ENCODE data around the gene LIMCH1.
"Not testable (repeated sequence)": the region's sequence is repeated elsewhere in the genome, so short reads cannot be mapped to it uniquely, and the experiment has no call there.

The LIMCH1 gene

DNA sequence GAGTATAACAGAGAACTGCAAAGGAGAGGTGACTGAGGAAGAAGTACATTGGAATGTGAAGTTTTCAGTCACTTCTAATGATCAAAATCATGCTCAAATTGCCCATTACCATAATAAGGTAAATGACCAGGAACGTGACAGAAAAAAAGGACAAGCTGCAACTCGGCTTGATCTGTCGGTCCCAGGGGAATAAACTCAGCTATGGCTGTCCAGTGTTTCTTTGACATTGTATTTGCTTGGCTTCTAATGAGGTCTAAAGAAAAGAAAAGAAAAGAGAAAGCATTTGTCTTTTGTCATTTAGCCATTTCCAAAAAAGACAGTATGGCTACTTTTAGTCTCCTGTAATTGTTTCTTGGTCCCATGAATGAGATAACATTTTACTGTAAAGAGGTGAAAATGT, 185.3 kb downstream of the LIMCH1 start:
- no peak for DNase-seq (ENCODE audit: low read depth, low spot score)

DNA sequence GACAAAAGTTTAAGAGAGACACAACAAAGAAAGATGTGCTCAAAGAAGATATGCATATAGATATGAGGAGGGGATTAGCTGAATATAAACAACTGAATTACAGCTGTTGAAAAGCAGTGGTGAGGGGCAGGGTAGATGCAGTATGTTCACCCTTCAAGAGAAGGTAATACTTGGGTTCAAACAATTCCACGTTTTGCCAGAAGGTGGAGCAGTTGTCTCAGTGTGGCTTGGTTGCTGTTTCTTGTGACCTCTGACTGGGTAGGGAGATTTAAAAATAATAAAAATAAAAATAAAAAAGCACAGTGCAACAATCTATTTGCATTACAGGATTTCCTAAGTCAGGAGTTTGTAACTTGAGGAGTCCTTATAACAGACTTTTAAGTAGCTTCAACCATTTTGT, 187.3 kb downstream of the LIMCH1 start:
- no peak for DNase-seq (ENCODE audit: low read depth, low spot score)

DNA sequence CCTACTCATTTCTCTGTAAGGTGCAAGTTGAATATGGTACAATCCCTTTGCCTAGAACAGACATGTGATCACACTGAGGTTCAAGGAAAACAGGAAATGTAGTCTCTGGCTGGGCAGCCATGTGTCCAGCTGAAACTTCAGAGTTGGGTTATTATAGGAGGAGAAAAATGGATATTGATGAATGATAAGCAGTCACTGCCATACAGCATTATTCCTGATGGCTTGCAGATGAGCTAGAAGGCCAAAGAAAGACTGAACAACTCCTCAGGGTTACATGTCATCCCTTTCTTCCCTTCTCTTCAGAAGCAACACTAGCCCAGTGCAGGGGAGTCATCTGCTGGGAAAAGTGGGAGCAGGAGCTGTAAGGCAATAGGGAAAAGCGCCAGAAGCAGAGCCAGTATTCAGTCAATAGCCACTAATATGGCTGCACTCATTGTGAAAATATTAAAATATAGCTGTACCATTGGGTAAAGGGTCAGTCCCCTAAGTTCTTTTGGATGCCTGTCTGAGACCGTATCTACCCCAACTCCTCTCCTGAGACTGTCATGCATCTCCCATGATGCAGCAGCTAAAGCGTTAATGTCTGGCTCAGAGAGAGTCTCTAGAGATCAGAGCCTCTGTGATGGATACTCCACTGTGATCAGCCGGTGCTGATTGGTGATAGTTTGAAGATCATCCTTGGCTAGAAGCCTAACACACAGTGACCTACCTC, 190.1 kb downstream of the LIMCH1 start:
- no peak for DNase-seq (ENCODE audit: low read depth, low spot score)

DNA sequence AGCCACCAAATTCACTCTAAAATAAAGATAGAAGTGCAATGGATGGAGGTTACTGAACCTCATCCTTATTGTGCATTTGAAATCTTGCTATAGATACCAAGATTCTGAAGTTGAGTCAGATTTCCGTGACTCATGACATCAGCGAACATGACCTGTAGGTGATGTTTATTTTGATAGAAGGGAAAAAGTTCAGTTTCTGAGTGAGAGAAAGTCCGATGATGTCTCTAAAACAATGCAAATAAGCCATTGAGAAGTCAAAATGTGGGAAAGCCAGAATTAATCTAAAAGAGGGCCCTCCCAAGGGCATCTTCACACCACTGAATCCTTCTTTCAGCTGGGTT, 190.6 kb downstream of the LIMCH1 start:
- DNase-seq (ENCODE audit: low read depth, low spot score), result no peak

DNA sequence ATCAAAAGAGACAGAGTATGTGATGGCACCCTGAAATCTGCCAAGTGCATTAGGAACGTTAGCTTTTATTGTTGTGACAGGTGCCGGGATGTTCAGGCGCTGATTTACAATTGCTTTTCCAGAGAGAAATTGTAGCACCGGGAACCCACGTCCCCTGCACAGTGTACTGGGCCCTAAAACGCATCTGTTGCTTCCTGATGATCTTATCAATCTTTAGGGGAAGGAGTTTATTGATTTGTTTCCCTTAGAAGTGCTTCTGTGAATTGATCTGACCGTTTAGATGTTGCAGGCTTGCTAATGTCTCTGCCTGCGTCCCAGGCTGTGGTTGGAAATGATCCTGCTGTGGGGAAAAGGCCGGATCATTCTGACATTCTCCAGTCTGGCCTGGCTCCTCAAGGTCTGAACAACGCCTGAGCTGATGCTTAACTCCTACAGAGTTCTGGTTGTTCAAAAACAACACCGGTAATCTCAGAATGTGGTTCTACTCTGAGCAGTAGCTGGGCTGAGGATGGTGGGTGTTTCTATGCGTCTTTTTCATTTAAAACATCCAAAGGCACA, 193.7 kb downstream of the LIMCH1 start:
- DNase-seq (ENCODE audit: low read depth, low spot score), result no peak

DNA sequence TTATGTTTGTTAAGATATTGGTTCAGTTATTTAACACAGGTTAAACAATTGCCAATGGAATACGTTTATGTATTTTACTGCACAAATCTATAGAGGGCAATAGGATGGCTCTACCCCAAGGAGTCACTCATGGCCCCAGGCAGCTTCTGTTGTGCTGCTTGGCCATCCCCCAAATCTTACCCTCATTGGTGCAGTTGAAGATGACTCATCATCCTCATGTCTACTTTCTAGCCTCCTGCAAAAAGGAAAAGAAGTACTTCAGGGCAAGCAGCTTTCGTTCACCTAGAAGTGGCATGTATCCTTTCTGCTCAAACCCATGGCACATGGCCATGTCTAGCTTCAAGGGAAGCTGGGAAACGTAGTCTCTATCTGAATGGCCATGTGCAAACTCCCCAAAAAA, 196.4 kb downstream of the LIMCH1 start:
- no peak for DNase-seq (ENCODE audit: low read depth, low spot score)

DNA sequence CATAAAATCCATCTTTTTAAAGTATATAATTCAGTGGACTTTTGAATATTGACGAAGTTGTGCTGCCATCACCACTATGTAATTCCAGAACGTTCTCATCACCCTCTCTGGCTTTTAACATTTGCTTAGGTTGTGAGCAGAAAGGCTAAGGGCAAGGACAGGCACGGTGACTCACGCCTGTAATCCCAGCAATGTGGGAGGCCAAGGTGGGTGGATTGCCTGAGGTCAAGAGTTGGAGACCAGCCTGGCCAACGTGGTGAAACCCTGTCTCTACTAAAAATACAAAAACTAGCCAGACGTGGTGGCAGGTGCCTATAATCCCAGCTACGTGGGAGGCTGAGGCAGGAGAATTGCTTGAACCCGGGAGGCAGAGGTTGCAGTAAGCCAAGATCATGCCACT, 199.5 kb downstream of the LIMCH1 start:
- DNase-seq (ENCODE audit: low read depth, low spot score), result not testable (repeated sequence)

DNA sequence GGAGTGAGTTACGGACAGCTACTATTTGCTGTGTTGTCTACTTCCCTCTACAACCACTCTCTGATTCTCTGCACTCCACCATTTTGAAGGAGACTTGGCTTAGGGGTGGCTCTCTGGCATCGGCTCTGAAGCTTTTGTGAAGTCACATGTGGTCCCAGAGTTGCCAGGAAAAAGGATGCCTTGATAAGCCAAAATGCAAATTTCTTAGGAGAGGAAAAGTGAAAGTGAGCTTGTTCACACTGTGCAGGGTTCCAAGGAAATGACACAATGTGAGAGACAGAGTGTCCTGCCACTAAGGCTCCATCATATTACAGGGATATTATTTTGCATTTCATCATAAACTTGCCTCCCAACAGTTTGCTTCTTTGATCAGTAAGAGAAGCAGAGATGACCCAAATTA, 203.4 kb downstream of the LIMCH1 start:
- DNase-seq (ENCODE audit: low read depth, low spot score), result no peak

DNA sequence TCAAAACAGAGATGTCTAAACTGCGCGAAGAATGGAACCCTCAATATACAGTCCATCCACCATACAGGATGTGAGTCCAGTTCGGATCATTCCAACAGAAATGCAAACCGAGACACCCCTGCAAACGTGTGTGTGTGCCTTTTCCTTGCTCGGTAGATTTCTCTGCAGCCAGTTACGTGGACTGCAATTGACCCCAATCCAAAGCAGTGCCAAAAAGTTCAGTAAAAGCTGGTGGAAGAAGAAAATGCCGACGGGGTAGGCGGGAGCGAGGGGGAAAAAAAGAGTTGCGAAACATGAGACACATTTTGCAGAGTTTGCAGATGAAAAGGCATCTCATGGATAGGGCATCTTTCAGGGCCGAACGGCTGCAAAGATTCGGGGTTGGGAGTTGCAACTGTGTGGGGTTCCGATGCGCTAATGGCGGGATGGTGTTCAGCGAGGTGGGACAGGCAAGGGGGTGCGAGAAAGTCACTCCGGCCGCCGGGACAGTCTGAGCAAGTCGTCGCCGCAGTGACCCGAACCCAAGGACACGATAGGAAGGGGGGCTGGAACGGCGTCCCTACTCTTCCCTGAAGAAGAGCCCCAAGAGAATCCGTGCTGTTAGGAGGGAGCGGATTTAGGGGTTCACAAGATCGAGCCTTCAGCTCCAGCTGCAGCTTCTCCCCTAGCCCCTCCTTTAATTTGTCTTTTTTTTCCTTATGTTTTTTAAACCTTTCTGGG, 206.8 kb downstream of the LIMCH1 start:
- DNase-seq (ENCODE audit: low read depth, low spot score), result no peak

DNA sequence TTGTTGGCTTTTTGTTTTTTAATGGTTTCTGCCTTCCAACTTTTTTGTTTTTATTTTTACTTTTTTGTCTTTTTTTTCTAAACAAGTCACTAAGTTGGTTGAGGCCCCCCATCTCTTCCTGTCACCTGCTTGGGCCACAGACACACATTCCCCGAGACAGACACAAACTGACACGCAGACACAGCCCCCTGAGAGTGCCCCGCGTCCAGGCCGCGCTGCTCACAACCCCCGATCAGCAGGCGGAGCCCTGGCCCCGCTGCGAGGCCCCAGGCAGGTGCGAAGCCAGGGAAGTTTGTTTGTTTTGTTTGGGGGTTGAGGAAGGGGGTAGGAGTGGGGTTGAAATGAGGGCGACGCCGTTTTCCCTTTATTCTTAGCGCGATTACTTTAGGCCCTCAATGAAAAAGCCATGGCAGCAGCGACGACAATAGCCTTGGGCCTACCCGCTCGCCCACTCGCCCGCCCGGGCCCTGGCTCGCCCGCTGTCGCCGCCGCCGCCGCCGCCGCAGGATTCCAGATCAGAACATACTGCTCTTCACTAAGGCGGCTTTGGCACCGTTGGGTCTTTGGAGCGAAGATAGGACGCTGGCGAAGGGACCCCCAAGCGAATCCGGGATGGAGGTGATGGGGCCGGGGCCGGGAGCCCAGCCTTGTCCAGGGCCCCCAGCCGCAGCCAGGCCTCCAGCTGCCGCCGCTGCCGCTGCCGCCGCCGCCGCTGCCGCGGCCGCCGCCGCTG, 207.5 kb downstream of the LIMCH1 start:
- DNase-seq (ENCODE audit: low read depth, low spot score), result no peak

DNA sequence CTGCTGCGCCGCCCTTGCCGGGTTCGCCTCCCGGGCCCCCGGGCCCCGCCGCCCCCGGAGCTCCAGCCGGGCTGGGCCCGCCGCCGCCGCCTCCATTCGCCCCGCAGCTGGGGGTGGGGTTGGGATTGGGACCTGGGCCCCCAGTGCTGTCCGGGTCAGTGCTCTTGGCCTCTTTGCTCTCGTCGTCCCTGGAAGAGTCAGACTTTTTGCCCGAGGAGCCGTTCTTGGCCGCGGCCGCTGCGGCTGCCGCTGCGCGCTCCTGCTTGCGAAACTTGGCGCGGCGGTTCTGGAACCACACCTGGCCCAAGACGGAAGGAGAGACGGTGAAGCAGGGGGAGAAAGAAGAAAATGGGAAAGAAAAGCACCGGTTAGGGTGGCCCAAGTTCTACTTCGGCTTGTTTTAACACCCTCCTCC, 208.1 kb downstream of the LIMCH1 start:
- DNase-seq (ENCODE audit: low read depth, low spot score), result no peak

DNA sequence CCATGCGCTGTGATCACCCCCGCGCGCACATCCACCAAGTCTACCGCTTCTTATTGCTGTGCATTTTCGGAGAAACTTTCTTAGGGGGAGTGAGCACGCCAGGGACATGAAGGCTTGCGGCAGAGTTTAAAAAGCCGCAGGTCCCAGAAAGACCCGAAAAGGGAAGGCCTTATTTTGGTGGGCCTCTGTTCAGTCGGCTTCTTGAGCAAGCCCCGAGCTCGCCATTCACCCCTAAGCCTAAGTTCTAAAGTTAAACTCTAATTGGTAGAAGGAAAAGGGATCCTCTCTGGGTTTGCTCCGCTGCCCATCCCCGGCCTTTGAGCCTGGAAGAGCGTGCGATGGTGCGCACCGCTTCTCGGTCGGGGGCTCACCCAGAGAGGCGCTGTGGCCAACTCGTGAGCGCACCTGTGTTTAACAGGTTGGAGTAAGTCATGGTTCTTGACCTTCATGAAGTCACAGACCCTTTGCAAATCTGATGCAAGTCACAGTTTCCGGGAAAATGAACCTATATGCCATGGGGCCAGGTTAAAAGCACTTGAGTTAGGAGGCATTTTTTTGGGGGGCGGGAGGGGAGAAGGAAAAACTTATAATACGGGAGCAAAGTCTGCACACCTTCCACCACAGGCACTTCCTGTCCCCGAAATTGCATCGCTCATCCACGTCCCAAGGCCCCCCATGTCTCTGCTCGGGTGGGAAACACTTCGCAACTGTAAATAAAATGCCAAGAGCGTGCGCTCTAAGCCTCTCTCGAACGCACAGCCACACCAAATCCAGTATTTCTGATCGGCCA, 208.7 kb downstream of the LIMCH1 start:
- no peak for DNase-seq (ENCODE audit: low read depth, low spot score)

DNA sequence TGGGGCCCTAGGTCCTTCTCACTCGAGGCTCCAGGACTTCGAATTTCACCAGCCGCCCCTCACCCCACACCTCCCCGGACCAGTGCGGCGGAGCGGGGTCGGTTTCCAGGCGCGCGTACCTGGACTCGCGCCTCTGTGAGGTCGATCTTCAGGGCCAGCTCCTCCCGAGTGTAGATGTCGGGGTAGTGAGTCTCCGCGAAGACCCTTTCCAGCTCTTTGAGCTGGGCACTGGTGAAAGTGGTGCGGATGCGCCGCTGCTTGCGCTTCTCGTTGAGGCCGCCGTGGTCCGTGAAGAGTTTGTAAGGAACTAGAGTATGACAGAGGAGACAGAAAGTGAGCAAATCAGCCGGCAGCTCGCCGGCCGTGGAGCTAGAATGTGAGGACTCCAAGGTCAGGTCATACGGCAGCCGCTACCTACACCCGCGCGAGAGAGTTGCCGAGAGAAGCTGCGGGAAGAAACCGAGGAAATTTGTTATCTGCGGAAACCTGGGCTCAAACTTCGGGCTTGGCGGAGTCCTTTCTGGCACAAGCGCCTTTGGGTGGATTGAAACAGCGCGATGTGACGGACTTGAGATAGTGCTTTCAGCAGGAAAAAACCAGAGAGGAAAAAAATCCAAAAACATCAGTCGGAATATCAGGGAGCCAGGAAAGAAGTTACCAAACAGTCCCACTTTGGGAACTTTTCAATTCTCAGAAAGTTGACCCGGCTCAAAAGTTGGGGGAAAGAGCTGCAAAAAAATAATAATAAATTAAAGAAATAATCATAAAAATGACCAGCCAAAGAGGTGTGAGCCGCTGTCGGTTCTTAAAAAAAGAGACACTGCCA, 209.5 kb downstream of the LIMCH1 start:
- no peak for DNase-seq (ENCODE audit: low read depth, low spot score)

DNA sequence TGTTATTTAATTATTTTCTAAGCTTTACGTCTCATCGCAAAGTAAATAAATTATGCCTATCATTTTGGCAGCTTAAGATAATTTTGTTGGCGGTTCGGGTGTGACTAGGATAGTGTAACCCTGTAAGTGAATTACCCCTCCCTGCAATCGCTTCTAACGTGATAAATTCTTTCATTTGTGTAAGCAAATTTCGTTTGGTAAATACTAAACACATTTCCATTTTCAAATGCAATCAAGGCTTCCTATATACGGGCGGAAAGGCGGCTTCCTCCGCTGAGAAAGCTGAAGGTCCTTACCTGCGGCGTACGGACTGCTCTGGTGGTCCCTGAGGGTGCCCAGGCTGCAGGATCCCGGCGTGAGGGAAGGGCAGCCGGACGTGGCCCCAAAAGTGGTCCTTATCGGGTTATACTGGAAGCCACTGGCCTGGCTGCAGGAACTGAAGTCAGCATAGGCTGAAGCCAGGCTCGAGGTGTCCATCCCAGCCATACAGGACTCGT, 210.2 kb downstream of the LIMCH1 start:
- DNase-seq (ENCODE audit: low read depth, low spot score), result no peak

DNA sequence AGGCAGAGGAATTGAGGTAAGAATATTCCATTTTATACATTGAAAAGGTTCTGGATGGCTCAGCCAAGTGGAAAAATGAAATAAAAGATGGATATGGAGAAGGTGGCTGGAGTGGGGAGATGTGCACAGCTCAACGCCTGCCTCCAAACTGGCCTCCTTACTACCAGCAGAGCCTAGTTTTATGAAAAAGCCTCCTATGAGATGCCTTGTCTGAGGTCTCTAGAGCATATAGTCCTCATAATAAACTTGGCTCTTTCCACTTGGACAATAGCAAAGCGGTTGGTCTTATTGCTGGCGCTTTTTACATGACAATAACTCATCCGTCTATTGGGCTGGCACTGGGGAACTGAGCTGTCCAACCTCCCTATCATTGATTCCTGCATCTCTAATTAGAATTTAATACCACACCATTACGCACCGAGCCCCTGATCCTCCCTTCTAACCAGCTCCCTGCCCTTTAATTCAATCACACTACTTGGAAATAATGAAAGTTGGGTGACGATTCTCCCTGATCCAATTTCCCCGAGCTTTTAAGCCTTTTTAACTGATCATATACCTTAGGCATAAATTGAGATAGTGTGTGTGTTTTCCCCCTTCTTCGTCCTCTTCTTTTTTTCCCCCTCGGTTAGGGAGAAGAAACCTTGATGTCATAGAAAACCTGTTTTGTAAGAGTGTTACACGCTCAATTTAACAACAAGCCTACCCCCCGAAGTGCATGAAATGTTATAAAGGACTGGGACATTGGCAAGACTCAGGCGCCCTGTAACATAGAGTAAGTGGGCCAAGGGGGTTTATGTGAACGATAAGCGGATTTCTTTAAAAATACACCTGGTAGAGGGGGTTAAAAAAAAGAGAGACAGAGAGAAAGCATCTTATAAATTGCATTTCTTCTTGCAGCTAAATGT, 210.9 kb downstream of the LIMCH1 start, which contains the start of gene PHOX2B:
Gene PHOX2B (minus strand): TSS at position 155 of the 905 bp plus-strand sequence. CDS start 115 bp downstream, at position 40.
- no peak for DNase-seq (ENCODE audit: low read depth, low spot score)

DNA sequence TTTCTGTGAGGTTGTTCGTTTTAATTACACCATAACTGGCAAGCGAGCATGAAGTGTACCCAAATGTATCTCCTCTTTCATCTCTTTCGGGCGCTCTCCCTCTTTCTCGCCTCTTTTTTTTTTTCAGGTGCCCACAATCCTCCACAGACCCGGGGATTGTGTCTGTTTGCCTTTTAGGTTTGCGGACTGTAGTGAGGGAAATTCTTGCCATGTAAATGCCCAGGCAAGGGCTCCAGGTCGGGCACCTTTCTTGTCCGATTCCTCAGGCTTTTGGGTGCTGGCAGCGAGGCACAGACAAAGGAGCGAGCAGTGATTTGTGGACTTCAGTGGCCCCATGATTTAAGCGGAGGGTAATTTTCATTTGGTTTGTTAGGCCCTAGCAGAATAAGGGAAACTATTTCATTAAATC, 211.7 kb downstream of the LIMCH1 start:
- no peak for DNase-seq (ENCODE audit: low read depth, low spot score)

Data from activated CD4-positive, CD25-positive, alpha-beta regulatory T cell treated with anti-CD3 and anti-CD28 coated beads, Interleukin-2, amount 50 U/mL, for 16 hours (primary cell).